Natural killer cell (primary cell): Measurements from ENCODE around the gene SETD7. TPM values are rescaled to one million over a fixed set of nuclear protein-coding genes. Genes with fewer than 3 reads are reported as not detected.

Source experiments
- ATAC-seq, 3 donors: fragments of 150-1000 bp in 2 of 3; fragments of 200-7000 bp in 1 of 3; cut with Tn5 transposase; 1 replicate in 1 of 3; 2 replicates in 2 of 3; pipeline ENCODE4 v1.10.0; 2021; ENCODE audit warnings: mild to moderate bottlenecking in 2 of 3, moderate library complexity in 2 of 3
- DNase-seq, 2 donors: peaks; one replicate each; pipeline versions ENCODE4 v3.0.0 to v3.0.0-alpha.2; 2013 to 2021; ENCODE audit warnings: mixed read lengths in 1 of 2
- H3K27ac ChIP-seq: one replicate; pipeline ENCODE4 v1.5.1; 2013; ENCODE audit warnings: mild to moderate bottlenecking, low read length
- H3K27me3 ChIP-seq: one replicate; pipeline ENCODE4 v1.6.1; 2013; ENCODE audit warnings: low read length; ENCODE audit not compliant: control insufficient read depth, insufficient read depth
- H3K36me3 ChIP-seq: one replicate; pipeline ENCODE4 v1.6.1; 2013; ENCODE audit warnings: low read length; ENCODE audit not compliant: control insufficient read depth, insufficient read depth
- H3K4me1 ChIP-seq: one replicate; pipeline ENCODE4 v1.6.1; 2013; ENCODE audit warnings: low read length; ENCODE audit not compliant: control insufficient read depth, insufficient read depth
- H3K4me3 ChIP-seq: one replicate; pipeline ENCODE4 v1.5.1; 2013; ENCODE audit warnings: low read length
- H3K9me3 ChIP-seq: one replicate; pipeline ENCODE4 v1.6.1; 2013; ENCODE audit warnings: low read length; ENCODE audit not compliant: control insufficient read depth, insufficient read depth
- H3K27ac Mint-ChIP-seq, 2 donors: one replicate each; pipeline ENCODE4 v1.8.0; 2022; ENCODE audit warnings: mild to moderate bottlenecking in 2 of 2, mixed read lengths in 2 of 2, moderate library complexity in 1 of 2
- H3K27me3 Mint-ChIP-seq, 2 donors: one replicate each; pipeline ENCODE4 v1.8.0; 2022; ENCODE audit warnings: low read depth in 2 of 2, mixed read lengths in 2 of 2
- H3K36me3 Mint-ChIP-seq: one replicate; pipeline ENCODE4 v1.8.0; 2022; ENCODE audit warnings: mixed read lengths
- H3K4me1 Mint-ChIP-seq, 2 donors: one replicate each; pipeline ENCODE4 v1.8.0; 2022; ENCODE audit warnings: mixed read lengths in 2 of 2
- H3K4me3 Mint-ChIP-seq: one replicate; pipeline ENCODE4 v1.8.0; 2022; ENCODE audit warnings: mild to moderate bottlenecking, moderate library complexity, mixed read lengths
- H3K9me3 Mint-ChIP-seq, 2 donors: one replicate each; pipeline ENCODE4 v1.8.0; 2022; ENCODE audit warnings: mixed read lengths in 2 of 2
- CTCF ChIP-seq: fragments of 200-600 bp; IDR thresholded peaks from one replicate; pipeline ENCODE4 v1.8.0; 2022; ENCODE audit warnings: antibody characterized with exemption
- WGBS: methylation state at CpG from one replicate; pipeline ENCODE4 v1.1.7; 2013; ENCODE audit warnings: missing lambda C conversion rate; ENCODE audit not compliant: insufficient coverage; 5-methylcytosine and 5-hydroxymethylcytosine counted together
- intact Hi-C: fragments of 100-400 bp; cut with micrococcal nuclease; formaldehyde crosslinking; loops from one replicate; pipeline ENCODE4 v1.14.2; 2022
- total RNA-seq, 4 donors: library from RNA; stranded (reverse); fragments of 120-200 nt in 1 of 4; gene quantifications; one replicate each; pipeline versions ENCODE4 v1.2.3 to v1.2.4, GENCODE V29; 2013 to 2022

SETD7 gene
- total RNA-seq, 3 donors from 2014 or later (not counting 1 experiment from before 2014, with no cell fraction given), result 2.6 to 4.1 (median 3.3) TPM

GRCh38 chr4:139574641-139575040 lies 18.6 kb upstream of the SETD7 start:
- intact Hi-C loops, result no loop called here
- H3K36me3 ChIP-seq, result no peaks in the 10 kb centered on the region
- H3K4me3 ChIP-seq, result no peak overlapping the region
- H3K36me3 Mint-ChIP-seq, result no peaks in the 10 kb centered on the region
- no peak for ATAC-seq
- TF ChIP-seq CTCF, result no peak
- no peak for DNase-seq
- H3K27me3 Mint-ChIP-seq, result peaks cover 8% of the 10 kb centered on the region in 2 donors
- no peak overlapping the region for H3K27ac Mint-ChIP-seq
- no peak overlapping the region for H3K4me3 Mint-ChIP-seq
- H3K4me1 ChIP-seq, result no peaks in the 10 kb centered on the region
- no peaks in the 10 kb centered on the region for H3K9me3 Mint-ChIP-seq
- no peaks in the 10 kb centered on the region for H3K27me3 ChIP-seq
- no peak overlapping the region for H3K27ac ChIP-seq
- 88% methylated on average over 3 of the region's 3 CpGs for WGBS
- no peaks in the 10 kb centered on the region for H3K4me1 Mint-ChIP-seq
- no peaks in the 10 kb centered on the region for H3K9me3 ChIP-seq

DNA sequence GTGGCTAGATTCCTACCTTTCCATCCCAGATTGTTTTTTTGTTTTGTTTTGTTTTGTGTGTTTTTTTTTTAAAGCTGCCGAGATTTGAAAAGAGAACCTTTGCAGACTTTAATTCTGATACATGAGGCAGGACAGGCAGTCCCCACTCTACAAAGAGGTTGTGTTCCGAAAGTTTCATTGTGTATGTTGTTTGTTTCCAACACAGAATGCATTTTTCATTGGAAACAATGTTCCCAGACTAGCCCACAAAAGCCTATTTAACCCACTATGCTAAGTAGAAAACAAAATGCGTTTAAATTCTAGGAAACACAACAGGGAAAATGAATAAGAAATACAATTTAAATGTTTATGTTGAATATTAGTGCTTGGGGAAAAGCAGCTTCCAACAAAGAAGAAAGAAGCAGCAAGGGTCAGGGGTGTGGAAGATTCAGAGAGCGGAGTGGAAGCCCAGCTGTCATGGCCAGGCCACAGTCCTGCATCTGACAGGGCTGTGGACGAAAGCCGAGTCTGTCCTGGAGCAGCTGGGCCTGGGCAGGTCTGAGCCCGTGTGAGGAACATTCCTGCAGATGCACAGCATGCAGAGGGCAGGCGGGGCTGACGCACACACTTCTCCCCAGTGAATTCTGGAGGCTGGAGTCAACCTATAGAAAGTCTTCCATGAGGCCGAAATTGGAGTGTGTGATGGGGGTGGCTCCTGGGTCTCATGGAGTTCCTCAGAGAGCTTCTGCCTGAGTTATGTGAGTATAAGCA lies 12.4 kb upstream of the SETD7 start:
- Mint-ChIP-seq H3K4me3 (no peak overlapping the region), H3K9me3 (no peaks in the 10 kb centered on the region), H3K27me3 (peaks cover 0 to 3% of the 10 kb centered on the region in 2 donors), H3K36me3 (no peaks in the 10 kb centered on the region), H3K4me1 (no peaks in the 10 kb centered on the region), H3K27ac (no peak overlapping the region)
- Histone ChIP-seq H3K36me3 (no peaks in the 10 kb centered on the region), H3K4me1 (no peaks in the 10 kb centered on the region), H3K4me3 (no peak overlapping the region), H3K27me3 (no peaks in the 10 kb centered on the region), H3K9me3 (no peaks in the 10 kb centered on the region), H3K27ac (no peak overlapping the region)
- no peak for ATAC-seq
- DNase-seq, result no peak
- intact Hi-C loops, result no loop called here
- 92% methylated on average over 10 of the region's 10 CpGs for WGBS
- TF ChIP-seq CTCF, result no peak

DNA sequence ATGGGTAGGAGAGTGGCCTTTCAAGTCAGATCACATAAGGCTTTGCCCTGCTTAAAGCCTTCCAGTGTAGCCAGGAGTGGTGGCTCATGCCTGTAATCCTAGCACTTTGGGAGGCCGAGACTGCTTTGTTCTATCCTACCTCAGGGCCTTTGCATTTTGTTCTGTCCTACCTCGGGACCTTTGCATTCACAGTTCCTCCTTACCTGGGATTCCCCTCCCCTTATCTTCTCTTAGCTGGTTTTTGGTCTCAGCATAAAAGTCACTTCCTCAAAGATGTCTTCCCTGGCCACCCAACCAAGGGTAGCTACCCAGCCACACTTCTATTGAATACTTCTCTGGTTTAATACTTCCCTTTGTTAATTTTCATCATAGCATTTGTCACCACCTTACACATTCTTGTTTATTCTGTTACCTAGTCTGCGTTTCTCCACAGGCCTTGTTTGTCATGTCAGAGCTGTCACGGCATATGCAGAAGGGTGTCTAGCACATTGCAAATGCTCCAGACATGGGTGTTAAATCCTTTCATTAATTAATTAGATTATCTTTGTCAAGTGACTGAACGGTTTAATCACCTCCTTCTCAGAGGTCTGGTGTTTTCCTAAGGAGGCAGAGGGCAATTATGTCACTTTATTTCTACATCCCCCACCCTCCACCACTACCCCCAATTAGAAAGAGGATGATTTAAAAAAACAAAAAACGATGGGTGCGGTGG lies 11.3 kb upstream of the SETD7 start:
- WGBS, result 92% methylated on average over 7 of the region's 7 CpGs
- Mint-ChIP-seq H3K27ac (no peak overlapping the region), H3K9me3 (no peaks in the 10 kb centered on the region), H3K36me3 (no peaks in the 10 kb centered on the region), H3K27me3 (no peaks in the 10 kb centered on the region), H3K4me3 (no peak overlapping the region), H3K4me1 (no peaks in the 10 kb centered on the region)
- DNase-seq (no peak), ATAC-seq (peak in 1 of 3 donors; percentile 12)
- TF ChIP-seq CTCF, result no peak
- H3K27ac ChIP-seq, result no peak overlapping the region
- no peaks in the 10 kb centered on the region for H3K36me3 ChIP-seq
- no peaks in the 10 kb centered on the region for H3K27me3 ChIP-seq
- no peaks in the 10 kb centered on the region for H3K4me1 ChIP-seq
- no peaks in the 10 kb centered on the region for H3K9me3 ChIP-seq
- intact Hi-C loops, result no loop called here
- no peak overlapping the region for H3K4me3 ChIP-seq
